Stimulated activated CD4-positive, alpha-beta T cell treated with anti-CD3 and anti-CD28 coated beads, Interleukin-1b, Interleukin-23, amount 100 ng/mL, for 1 hour (primary cell): ENCODE measurements around the gene GASK1B.

Experiments
- DNase-seq, 2 donors: peaks; one replicate each; pipeline ENCODE4 v3.0.0-alpha.2; 2020; ENCODE audit warnings: low read depth in 2 of 2

The GASK1B gene

DNA sequence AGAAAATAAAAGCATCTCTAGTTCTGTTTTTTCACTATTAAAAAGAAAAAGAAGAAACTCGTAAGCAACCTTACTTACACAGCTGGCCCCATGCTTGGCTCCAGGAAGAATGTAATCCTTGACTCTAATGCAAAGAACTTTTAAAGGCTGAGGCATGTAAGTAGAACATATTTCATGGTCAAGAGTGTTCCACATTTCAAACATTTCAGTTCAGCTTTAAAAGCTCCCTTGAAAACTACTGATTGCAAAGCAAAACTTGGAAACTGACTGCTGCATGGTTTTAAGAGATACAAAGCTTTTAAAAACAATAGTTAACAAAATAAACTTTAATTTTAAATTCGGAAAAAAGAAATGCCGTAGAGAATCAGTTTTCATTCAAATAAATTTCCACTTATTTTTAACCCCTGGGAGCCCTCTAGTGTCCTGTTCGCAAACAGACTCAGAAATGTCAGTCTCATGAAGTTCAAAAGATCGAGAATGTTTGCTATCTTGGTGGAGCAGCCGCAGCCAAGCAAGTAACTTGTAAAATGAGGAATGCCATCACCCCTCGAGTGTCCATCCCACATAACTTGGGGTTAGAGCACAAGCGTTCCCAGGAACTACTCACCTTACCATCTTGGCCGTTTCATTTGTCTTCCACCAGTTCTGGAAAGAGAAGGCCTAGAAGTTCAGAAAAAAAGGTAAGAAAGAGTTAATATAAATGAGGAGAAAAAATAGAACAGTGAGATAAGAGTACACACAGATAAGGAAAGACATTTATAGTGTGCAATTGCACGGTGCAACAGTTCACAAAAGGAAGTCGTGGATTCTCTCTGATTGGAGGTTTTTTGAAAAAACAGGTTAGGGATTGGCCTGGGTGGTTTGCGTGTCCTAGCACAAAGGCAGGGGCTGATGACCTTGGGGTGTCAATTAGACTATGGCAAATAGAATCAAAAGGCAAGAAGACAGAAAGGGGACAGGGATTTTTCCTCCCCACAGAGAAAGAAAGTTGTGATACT is at the start of gene GASK1B:
TSS of gene GASK1B (minus strand) at position 765 of the 998 bp plus-strand sequence. CDS start 1,650 bp downstream, outside the sequence.
- DNase-seq, result no peak

- DNase-seq, result no peak
These were observed 46.8 kb upstream of the GASK1B start for GRCh38 chr4:158219623-158220022.

DNA sequence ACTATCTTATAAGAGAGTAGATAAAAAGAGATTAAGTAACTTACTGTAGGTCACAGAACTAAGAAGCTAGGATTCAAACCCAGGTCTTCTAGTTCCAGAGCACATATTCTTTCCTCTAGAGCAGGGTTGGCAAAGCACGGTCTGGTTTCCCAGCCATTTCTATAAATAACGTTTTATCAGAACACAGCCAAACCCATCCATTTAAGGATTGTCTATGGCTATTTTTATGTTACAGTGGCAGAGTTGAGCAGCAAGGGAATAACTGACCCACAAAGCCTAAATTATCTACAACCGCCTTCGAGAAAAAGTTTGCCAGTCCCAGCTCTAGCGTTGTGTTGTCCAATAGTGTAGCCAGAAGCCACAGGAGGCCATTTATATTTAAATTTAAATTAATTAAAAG is 44.9 kb upstream of the GASK1B start:
- DNase-seq, result no peak

- DNase-seq, result no peak
These were observed 42.0 kb upstream of the GASK1B start for GRCh38 chr4:158214856-158215255.

- DNase-seq, result no peak
These were observed 40.6 kb upstream of the GASK1B start for GRCh38 chr4:158213466-158213865.

DNA sequence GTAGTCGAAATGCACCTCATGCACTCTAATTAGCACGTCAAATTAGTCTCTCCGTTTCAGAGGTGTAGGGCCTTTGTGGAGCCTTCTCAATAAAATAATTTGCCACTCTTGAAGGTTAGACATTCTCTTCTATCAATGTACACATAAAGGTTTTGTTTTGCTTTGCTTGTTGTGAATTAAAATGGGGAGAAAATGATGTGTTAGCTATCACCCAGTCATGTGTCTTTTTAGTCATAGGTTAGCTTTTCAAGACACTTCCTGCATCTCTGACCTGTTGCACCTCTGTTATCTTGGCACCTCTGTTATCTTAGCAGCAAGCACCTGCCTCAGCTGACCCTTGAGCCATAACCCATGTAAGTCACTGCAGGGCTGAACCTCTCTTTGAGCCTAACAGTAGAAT is 38.4 kb upstream of the GASK1B start:
- no peak for DNase-seq

GRCh38 chr4:158209825-158210807 is 37.3 kb upstream of the GASK1B start, which contains the start of gene TMEM144:
TSS of gene TMEM144 (plus strand) at chr4:158210486. CDS start at chr4:158212668, 2,182 bp downstream.
- no peak for DNase-seq

DNA sequence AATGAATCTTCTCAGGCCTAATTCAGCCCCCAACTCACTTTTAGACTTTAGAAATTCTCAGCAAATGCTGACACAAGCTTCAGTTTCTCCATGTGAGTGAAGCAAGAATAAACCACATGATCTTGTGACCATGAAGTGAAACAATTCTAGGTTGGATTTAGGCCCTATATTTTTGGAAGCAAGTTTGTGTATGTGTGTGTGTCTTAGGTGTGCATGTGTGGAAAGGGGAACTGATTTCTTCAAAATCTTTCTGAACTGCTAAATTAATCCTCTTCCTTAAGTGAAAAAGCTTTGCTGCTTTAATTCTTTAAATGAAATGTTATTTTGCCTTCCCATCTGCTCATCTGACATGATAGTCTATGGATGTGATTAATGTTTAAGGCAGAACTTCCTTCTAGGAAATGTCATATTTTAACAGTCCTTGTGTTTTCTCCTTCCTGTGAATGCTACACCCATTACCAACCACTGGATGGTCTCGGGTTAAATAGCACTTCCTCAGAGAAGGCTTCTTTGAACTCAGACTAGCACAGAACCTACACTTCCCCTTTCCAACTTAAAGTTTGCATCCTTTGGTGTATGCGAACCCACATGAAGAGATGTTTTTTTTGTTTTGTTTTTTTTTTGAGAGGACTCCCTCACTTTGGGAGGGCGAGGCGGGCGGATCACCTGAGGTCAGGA is 36.3 kb upstream of the GASK1B start:
- DNase-seq, result no peak

- DNase-seq, result no peak
These were observed 31.1 kb upstream of the GASK1B start for GRCh38 chr4:158203929-158204328.

DNA sequence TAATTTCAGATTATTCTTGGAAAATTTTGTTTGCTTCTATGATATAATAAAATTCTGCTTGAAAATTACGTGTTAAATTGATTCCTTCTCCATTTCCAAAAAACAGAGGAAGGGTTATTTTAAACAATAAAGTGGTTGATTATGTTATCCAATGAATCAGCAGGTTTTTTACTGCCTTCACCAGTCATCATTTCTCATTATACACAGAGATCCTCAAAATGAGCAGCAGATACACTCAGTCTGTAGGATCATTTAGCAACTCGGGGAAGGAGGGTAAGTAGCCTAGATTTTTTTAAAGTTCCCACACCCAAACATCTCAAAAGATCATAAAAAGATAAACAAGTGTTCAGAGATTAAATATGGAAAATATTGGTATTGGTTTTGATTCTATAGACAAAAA is 30.6 kb upstream of the GASK1B start:
- DNase-seq, result no peak

DNA sequence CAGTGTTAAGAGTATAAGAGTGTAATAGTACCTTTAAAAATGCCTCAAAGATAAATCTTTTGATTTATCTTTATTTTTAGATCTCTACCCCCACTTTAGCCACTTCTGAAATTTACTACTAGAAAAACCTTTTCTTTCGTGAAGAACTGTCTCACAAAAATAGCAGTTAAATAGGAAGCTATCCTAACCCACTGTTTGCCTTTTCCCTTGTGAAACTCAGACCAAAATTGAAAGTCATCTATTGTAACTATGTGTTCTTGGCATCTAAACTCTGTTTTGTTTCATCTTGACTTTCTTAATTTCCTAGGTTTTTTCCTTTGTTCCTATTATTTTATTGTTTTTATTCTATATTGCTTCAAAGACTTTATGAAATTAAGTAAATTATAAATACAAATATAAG is 29.7 kb upstream of the GASK1B start:
- DNase-seq, result no peak

GRCh38 chr4:158201876-158202275 is 29.1 kb upstream of the GASK1B start:
- no peak for DNase-seq

GRCh38 chr4:158201322-158201721 is 28.5 kb upstream of the GASK1B start:
- DNase-seq, result no peak

DNA sequence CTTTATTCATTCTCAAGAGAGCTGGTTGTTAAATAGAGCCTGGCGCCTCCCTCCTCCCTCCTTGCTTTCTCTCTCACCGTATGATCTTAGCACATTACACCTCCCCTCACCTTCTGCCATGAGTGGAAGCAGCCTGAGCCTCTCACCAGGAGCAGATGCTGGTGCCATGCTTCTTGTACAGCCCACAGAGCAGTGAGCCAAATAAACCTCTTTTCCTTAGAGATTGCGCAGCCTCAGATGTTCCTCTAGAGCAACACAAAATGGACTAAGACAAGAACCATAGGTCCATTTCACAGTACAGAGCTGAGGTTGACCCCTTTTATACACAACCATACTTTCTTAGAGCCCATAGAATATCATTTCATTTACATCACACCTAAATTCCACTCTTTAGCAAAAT is 27.4 kb upstream of the GASK1B start:
- DNase-seq, result no peak

DNA sequence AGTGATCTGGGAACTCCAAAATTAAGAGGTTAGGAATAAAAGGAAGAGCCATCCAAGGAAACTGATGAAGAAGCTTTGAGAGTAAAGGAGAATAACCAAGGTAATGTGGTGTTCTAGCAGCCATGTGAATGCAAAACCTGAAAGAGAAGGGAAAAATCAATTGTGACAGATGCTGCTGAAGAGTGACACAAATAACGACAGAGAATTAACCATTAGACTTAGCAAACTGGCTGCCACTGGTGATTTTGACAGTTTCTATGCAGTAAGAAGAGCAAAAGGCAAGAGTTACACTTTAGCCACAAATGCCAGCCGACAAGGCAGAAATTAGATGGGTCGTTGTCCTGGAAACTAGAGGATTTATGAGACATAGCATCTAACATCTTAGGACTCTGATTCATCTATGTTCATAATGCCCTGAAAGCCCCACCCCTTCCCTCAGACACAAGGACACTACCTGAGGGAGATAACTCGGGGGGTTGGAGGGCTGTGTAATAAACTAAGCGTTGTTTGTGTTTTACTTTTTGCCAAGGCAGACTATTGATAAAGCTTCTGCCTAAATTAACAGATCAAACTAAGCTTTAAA is 24.5 kb upstream of the GASK1B start:
- no peak for DNase-seq

GRCh38 chr4:158195297-158195696 is 22.5 kb upstream of the GASK1B start:
- DNase-seq, result no peak

- DNase-seq, result no peak
These were observed 20.4 kb upstream of the GASK1B start for GRCh38 chr4:158193171-158193749.

DNA sequence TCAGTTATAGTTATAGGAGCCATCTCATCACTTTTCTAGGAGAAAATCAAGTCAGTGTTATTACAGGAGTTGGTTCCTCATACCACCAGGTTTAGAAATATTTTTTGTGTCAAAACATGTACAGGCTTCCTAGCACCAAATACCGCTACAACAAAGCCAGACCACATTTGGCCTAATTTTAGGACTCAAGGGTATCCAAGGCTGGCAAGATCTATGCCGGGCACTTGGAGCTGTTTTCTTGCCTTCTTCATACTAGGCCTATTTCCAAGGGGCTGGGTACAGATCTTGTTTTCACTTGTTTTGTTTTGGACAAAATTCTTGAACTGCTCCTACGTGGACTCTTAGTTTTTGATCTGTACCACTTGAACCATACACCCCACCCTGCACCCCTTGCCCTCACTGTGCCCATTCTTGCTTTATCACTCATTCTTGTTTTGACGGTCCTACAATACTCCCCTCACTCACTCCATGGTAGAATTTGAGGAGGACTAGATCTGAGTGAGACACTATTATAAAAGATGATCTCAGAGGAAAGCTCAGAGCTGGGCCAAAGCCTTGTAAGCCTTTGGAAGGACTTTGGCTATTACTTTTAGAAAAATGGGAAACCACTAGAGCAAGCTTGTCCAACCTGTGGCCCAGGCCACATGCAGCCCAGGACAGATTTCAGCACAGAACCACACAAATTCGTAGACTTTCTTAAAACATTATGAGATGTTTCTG is 19.8 kb upstream of the GASK1B start:
- no peak for DNase-seq

DNA sequence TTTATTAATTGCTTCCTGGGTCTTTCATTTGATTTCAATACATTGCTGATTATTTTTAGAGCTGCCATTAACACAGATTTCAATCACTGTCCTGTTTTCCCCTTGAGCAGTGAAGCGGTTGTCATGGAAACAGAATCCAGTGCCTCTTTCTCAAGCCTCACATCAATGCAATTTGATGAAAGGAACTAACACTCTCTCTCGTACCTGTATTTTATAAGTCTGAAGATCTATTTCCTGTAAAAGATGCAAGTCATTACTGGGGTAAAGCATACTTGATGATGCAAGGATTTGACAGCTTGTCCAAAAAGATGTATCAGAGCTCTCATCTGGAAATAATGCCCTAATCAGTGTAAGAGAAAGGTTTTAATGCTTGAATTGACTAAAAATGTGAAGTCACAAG is 17.9 kb upstream of the GASK1B start:
- DNase-seq, result no peak

- no peak for DNase-seq
These were observed 16.6 kb upstream of the GASK1B start for GRCh38 chr4:158189422-158189821.
